Head of caudate nucleus (tissue), 42 donors: Measurements from ENCODE around the gene CCDC138.
"Not testable (repeated sequence)": the region's sequence is repeated elsewhere in the genome, so short reads cannot be mapped to it uniquely, and the experiment has no call there.

ENCODE experiments used
- DNase-seq, 42 donors: peaks; one replicate each; pipeline versions ENCODE4 v3.0.0 to v3.0.0-alpha.2; 2020 to 2021; ENCODE audit warnings: mixed read lengths in 7 of 42
- intact Hi-C: fragments of 100-400 bp; cut with DNase I; formaldehyde crosslinking; loops from one replicate; pipeline ENCODE4 v1.15.0; 2022

CCDC138 gene

GRCh38 chr2:108786354-108787215 lies at the start of gene CCDC138:
Gene CCDC138, plus strand, starts transcription at chr2:108786771. Its CDS starts 52 bp downstream, at chr2:108786823.
- intact Hi-C loops: no loop called here
- DNase-seq: peak; percentile 63 to 94 (median 88)

- DNase-seq, intact Hi-C loops: not testable (repeated sequence)
These were observed 28.6 kb upstream of the CCDC138 start for GRCh38 chr2:108757973-108758372.

- intact Hi-C loops, DNase-seq: not testable (repeated sequence)
These were observed 24.0 kb upstream of the CCDC138 start for GRCh38 chr2:108762618-108763017.

GRCh38 chr2:108766671-108767070 lies 19.9 kb upstream of the CCDC138 start:
- DNase-seq, intact Hi-C loops: not testable (repeated sequence)

GRCh38 chr2:108767859-108768258 lies 18.7 kb upstream of the CCDC138 start:
- intact Hi-C loops, DNase-seq: not testable (repeated sequence)

GRCh38 chr2:108776475-108776874 lies 10.1 kb upstream of the CCDC138 start:
- DNase-seq: no peak
- intact Hi-C loops: no loop called here

GRCh38 chr2:108778857-108779256 lies 7.7 kb upstream of the CCDC138 start:
- DNase-seq: no peak
- intact Hi-C loops: no loop called here

- intact Hi-C loops: no loop called here
- DNase-seq: no peak
These were observed 590 bp upstream of the CCDC138 start for GRCh38 chr2:108786008-108786353.

- intact Hi-C loops: no loop called here
- no peak for DNase-seq
These were observed 608 bp downstream of the CCDC138 start for GRCh38 chr2:108787216-108787541.

GRCh38 chr2:108803045-108803736 lies 16.6 kb downstream of the CCDC138 start:
- no peak for DNase-seq
- intact Hi-C loops: no loop called here

- intact Hi-C loops: no loop called here
- no peak for DNase-seq
These were observed 18.5 kb downstream of the CCDC138 start for GRCh38 chr2:108805032-108805431.

GRCh38 chr2:108805782-108806181 lies 19.2 kb downstream of the CCDC138 start:
- intact Hi-C loops: no loop called here
- DNase-seq: no peak

GRCh38 chr2:108806371-108807113 lies 20.0 kb downstream of the CCDC138 start:
- intact Hi-C loops: no loop called here
- DNase-seq: no peak

- DNase-seq: no peak
- intact Hi-C loops: no loop called here
These were observed 23.4 kb downstream of the CCDC138 start for GRCh38 chr2:108809936-108810335.

- DNase-seq: no peak
- intact Hi-C loops: no loop called here
These were observed 24.7 kb downstream of the CCDC138 start for GRCh38 chr2:108810993-108811957.

GRCh38 chr2:108813732-108814131 lies 27.2 kb downstream of the CCDC138 start:
- DNase-seq: no peak
- intact Hi-C loops: no loop called here

- intact Hi-C loops: no loop called here
- no peak for DNase-seq
These were observed 33.9 kb downstream of the CCDC138 start for GRCh38 chr2:108820482-108820881.

- no peak for DNase-seq
- intact Hi-C loops: no loop called here
These were observed 36.7 kb downstream of the CCDC138 start for GRCh38 chr2:108823286-108823685.
